ENCODE results near the gene LPCAT3.

Gene LPCAT3

DNA sequence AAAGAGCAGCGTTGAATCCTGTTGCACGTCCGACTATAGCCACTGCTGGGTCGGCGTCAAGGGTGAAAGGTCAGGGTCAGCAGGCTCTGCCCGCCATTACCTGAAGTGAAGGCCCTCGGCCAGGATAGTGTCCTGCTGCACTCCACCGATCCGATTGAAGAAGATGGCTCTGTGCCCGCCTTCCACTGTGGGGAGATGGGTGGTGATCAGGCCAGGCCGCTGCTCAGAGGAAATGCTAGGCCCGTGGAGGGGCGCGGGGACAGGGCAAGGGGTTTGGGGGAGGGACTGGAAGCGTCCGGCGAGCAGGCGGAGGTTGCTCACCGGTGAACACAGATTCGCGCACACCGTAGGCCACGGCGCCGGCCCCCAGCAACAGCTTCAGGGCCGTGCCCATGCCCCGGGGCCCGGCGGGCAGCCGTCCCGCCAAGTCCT, 48.2 kb downstream of the LPCAT3 start:
- TF ChIP-seq GATA1 (IDR thresholded peaks at IDR 0.05; ENCODE audit: low read depth, low read length) (no peak), POLR2A (IDR thresholded peaks at IDR 0.05; ENCODE audit: low read length) (no peak)
- peak in 1 of 2 experiments; percentile 74 for DNase-seq

DNA sequence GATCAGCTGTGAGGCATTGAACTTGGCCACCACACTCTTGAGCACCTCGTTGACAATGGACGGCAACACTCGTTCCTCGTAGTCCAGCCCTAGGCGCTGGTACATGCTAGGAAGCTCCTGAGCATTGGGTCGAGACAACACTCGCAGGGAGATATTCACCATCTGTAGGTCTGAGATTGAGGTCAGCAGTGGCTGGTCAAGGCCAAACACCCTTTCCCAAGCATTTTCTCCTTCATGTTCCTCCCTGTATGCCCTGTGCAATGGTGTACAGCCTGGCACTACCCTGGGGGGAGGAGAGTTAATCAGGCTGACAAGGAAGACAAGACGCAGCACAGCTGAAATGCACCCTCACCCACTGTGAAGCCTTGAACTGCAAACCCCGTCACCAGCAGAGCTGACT, 49.9 kb downstream of the LPCAT3 start:
- TF ChIP-seq GATA1 (IDR thresholded peaks at IDR 0.05; ENCODE audit: low read depth, low read length) (no peak), POLR2A (IDR thresholded peaks at IDR 0.05; ENCODE audit: low read length) (no peak)
- DNase-seq, result no peak

DNA sequence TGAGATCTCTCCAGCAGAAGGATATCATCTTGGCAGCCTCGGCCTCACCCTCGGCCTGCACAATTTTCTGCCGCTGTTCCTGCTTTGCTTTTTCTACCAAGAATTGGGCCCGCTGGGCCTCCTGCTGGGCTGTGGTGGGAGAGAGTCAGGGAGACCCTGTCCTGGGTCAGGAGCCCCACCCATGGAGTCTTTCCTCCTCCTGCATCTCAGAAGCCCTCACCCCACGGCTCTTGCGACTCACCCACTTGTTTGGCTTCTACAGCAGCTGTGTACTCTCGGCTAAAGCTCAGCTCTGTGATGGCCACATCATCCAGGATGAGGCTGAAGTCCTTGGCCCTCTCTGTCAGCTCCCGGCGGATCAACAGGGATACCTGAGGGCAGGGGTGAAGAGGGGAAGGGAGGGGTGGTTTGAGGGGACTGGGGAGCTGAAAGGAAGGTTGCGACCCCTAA, 50.6 kb downstream of the LPCAT3 start:
- DNase-seq, result no peak

DNA sequence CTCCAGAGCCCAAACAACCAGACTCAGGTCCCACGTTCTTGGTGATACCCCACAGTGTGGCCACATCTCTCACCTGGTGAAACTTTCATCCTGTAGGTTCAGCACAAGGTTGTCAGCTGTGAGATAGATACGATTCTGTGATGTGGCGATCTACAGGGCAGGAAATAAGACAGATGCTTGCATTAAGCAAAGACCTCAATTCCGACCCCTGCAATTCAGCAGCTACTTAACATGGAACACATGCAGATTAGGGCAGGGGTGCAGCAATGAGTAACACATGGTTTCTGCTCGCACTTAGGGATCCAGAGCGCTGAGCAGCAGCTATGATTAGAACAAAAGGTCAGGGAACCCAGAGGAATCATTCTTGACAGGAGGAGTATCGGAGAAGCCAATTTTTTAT, 51.9 kb downstream of the LPCAT3 start:
- DNase-seq, result no peak
- no peak for TF ChIP-seq GATA1 (IDR thresholded peaks at IDR 0.05; ENCODE audit: low read depth, low read length)
- TF ChIP-seq POLR2A (IDR thresholded peaks at IDR 0.05; ENCODE audit: low read length), result no peak

More for the DNA sequence above, 50.6 kb downstream of the LPCAT3 start:
- TF ChIP-seq GATA1 (IDR thresholded peaks at IDR 0.05; ENCODE audit: low read depth, low read length) (no peak), POLR2A (IDR thresholded peaks at IDR 0.05; ENCODE audit: low read length) (no peak)

DNA sequence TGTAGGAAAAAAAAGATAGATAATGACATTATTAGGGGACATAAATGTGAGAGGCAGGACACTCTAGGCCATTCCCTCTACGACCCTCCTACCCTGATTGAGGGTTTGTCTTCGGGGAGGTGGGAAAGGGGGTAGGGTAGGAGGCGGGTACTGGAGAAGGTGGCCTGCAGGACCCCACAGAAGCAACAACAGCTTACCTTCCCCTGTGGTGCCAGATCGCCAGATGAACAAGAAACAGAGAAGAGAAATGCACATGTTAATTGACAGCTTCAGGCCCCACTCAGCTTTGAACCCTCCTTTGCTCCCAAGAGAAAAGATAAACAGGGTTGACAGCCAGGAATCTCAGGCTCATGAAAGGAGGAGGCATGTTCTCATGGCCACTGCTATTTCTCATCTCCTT, 52.6 kb downstream of the LPCAT3 start:
- no peak for TF ChIP-seq POLR2A (IDR thresholded peaks at IDR 0.05; ENCODE audit: low read length)

DNA sequence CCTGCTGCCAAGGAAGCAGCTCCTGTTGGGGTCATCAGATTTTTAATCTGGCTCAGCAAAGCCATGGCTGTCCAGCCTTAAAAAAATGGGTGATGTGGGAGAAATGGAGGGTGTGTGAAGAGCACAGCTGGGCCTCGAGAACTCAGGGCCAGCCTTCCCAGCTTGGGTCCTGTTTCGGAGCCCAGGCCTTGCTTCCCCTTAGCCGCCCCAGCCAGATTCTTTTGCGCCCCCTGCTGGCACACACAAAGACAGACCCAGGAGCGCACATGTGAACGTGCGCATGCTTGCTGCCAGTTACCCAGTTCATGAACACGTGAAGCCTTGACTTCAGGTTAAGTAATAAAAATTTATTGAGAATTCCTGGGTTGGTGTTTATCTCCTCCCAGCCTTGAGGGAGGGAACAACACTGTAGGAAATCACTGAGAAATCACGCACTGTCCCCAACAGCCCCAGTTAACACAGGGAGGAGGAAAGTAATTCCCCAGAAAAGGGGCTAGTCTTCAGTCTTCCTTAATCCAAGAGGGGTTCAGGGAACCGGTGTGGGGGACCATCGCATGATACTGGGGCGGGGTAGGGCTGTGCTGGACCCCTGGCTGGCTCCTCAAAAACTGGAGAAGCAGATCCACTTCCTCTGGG, 53.1 kb downstream of the LPCAT3 start:
- DNase-seq, result peak; percentile 91 to 93
- TF ChIP-seq POLR2A (IDR thresholded peaks at IDR 0.05; ENCODE audit: low read length) (peak; percentile 42), GATA1 (IDR thresholded peaks at IDR 0.05; ENCODE audit: low read depth, low read length) (no peak)

More for the DNA sequence above, 52.6 kb downstream of the LPCAT3 start:
- DNase-seq, result no peak

DNA sequence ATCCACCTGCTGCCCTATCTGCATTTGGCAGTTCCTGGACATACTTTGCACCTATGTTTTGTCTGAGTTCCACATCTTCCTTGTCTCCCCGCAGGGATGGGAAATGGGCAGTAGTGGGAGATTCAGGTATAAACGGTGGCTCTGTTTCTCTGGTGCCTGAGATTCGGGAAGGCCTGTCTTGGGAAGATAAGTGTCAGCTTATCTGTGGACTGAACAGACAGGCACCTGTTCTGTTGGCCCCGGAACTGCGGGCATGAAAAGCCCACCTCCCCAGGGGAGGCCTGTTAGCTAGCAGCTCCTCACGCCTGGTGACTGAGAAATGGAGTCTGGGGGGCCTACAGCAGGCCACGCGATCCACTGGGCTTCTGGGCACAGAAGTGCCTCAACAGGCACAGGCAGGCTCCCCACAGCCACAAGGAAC, 53.7 kb downstream of the LPCAT3 start:
- TF ChIP-seq GATA1 (IDR thresholded peaks at IDR 0.05; ENCODE audit: low read depth, low read length), result no peak
- no peak for TF ChIP-seq POLR2A (IDR thresholded peaks at IDR 0.05; ENCODE audit: low read length)

DNA sequence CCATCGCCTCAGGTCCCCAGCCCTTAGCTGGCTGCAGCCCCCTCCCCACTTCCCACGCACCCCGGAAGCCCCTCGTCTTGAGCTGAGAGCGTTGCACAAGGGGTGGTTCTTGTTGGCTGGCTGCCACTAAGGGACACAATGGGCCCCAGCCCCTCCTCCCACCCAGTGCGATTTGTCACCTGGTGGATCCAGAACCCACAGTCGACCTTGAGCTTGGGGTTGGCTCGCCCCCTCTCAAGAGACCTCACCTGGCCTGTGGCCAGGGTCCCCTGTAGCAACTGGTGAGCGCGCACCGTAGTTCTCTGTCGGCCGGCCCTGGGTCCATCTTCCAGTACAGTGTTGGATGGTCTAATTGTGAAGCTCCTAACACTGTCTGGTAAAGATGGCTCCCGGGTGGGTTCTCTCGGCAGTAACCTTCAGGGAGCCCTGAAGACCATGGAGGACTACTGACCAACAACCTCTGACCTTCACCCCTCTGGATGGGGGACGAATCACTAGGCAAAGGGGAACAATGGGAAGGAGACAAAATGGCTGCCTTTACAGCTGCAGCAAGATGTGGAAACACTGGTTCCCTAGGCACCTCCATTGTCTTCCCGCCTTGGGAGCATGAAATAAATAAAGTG, 54.4 kb downstream of the LPCAT3 start:
- no peak for TF ChIP-seq GATA1 (IDR thresholded peaks at IDR 0.05; ENCODE audit: low read depth, low read length)
- TF ChIP-seq POLR2A (IDR thresholded peaks at IDR 0.05; ENCODE audit: low read length), result no peak

More for the DNA sequence above, 53.7 kb downstream of the LPCAT3 start:
- DNase-seq, result peak; percentile 71 to 77

DNA sequence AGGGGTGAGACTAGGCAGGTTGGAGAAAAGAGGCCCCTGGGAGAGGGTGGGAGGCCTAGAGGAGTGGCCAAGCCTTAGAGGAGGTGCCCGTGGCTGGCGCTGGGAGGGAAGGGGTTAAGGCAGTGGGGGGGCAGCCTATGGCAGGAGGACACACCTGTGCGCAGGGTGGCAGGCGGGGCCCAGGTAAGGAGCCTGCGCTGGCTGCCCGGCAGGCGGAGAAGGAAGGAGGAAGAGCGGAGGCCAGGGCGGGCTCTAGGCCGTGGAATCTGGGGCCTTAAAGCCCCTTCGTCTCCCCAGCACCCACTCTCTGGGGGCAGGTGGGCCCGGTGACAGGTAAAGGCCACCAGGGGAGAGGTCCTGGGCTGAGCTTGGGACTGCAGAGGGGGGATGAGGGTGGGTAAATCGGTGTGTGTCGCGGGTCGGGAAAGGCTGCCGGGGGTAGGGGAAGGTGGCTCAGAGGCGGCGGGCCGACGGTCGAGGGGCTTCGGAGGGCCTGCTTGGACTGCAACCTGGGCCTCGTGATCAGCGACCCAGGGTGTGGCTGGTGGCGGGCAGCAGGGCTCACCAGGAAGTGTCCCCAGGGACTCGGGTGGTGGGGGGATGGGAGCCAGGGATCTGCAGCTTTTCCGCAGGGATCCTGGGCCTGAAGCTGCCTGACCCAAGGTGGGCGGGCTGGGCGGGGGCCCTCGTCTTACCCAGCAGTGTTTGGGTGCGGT, 55.1 kb downstream of the LPCAT3 start:
- DNase-seq, result no peak
- TF ChIP-seq GATA1 (IDR thresholded peaks at IDR 0.05; ENCODE audit: low read depth, low read length), result no peak

More for the DNA sequence above, 54.4 kb downstream of the LPCAT3 start:
- no peak for DNase-seq

DNA sequence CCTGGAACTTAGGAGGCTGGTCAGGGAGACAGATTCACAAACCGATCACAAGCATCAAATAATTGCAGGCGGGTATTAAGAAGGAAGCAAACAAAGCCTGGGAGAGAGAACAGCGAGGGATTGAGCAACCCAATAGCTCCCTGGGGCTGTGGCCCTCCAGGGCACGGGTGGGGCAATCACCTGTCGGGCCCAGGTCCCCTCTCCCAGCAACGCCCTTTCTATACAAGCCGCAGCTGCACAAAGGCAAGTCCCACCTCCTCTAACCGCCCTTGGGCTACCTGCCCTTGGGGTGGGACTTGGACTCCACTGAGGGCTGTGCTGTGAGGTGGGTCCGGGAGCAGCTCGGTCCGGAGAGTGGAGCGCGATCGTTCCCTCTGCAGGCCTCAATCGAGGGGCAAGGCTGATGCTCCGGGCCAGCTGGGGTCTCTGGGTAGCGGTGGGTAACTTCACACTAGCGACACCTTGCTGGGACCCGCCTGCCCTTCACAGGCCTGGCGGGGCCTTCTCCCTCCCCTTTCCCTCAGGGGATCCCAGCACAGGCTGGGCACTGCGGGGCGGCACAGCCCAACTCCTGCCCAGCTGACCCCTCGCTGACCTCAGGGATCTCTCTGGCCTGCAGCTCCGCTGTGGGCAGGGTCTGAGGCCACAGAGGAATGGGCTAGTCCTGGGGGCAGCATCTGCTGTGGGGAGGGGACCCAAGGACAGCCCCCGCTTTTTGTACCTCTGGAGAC, 55.8 kb downstream of the LPCAT3 start:
- no peak for DNase-seq

DNA sequence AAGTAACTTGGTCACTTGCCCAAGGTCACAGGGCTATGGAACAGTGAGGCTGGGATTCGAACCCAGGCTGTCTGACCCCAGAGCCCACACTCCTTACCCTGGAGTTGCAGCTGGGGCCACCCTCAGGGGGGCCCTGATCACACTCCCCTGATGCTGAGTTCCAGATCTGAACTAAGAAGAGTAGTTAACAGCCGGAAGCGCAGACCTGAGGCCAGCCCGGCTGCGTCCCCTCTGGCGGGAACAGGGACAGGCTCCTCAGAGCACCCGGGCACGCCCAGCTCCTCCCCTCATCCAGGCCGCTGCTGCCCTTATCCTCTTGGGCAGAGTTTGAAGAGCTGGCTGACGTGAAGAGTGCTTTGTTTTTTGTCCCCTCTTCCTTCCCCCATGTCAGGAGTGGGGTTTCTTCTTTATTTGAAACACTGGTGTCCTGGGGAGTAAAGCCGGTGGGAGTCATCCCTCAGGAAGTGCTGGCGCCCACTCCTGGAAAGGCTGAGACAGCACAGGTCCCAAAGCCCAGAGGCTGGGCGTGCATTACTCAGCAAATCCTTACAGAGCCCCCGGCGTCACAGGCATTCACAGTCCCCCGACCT, 56.5 kb downstream of the LPCAT3 start:
- no peak for TF ChIP-seq GATA1 (IDR thresholded peaks at IDR 0.05; ENCODE audit: low read depth, low read length)
- peak; percentile 86 for TF ChIP-seq POLR2A (IDR thresholded peaks at IDR 0.05; ENCODE audit: low read length)
- peak; percentile 91 to 93 for DNase-seq

More for the DNA sequence above, 55.8 kb downstream of the LPCAT3 start:
- TF ChIP-seq POLR2A (IDR thresholded peaks at IDR 0.05; ENCODE audit: low read length) (no peak), GATA1 (IDR thresholded peaks at IDR 0.05; ENCODE audit: low read depth, low read length) (no peak)

DNA sequence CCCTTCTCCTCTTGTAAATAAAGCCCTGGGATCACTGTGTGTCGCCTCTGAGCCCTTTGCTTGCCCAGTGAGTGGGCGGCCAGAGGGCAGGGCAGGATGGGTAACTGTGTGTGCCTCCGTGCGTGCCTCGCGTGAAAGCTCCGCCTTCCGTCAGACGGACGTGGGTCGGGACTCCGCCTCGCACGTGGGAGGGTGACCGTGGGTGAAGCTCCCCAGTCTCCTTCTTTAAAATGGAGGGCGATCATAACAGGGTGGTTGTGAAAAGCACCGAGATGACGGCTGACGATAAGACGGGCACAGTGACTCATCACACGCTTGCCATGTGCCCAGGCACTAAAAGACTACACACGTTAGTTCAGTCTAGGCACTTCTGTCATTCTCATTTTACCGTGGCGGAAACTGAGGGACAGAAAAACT, 57.0 kb downstream of the LPCAT3 start:
- TF ChIP-seq POLR2A (IDR thresholded peaks at IDR 0.05; ENCODE audit: low read length) (no peak), GATA1 (IDR thresholded peaks at IDR 0.05; ENCODE audit: low read depth, low read length) (peak; percentile 47)
- DNase-seq, result peak; percentile 86 to 90

DNA sequence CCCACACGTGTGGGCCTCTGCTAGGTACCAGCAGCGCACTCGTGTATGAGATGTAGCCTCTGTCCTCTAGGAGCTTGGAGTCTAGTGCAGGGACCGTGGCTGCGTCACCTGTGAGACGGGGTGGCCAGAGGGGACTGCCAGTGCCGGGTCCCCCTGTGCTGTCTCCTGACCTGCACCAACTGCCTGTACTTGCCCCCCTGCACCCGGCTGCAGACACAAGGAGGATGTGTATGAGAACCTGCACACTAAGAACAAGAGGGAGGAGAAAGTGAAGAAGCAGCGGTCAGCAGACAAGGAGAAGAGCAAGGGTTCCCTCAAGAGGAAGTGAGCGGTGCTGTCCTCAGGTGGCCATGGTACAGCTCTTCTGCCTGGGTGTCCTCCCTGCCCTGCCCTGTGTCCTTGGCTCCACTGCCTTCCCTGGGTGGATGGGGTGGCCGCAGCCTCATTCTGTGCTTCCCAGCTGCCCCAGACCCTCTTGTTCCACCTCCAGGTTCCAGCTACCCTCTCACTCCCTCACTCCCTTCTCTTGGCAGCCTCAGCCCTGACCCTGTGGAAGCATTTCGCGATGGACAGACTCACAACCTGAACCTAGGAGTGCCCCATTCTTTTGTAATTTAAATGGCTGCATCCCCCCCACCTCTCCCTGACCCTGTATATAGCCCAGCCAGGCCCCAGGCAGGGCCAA, 57.5 kb downstream of the LPCAT3 start:
- peak; percentile 54 to 59 for DNase-seq
- TF ChIP-seq GATA1 (IDR thresholded peaks at IDR 0.05; ENCODE audit: low read depth, low read length), result no peak
- TF ChIP-seq POLR2A (IDR thresholded peaks at IDR 0.05; ENCODE audit: low read length), result no peak
